Left lung (tissue), 10 donors: ENCODE data around the gene SRRM3. TPM values are rescaled to one million over a fixed set of nuclear protein-coding genes. Genes with fewer than 3 reads are reported as not detected.
A peak's percentile ranks its signal among the peaks of the same experiment; 100 is the strongest.
"Not testable (repeated sequence)": the region's sequence is repeated elsewhere in the genome, so short reads cannot be mapped to it uniquely, and the experiment has no call there.

Source experiments
- ATAC-seq: fragments of 200-7000 bp; cut with Tn5 transposase; one replicate; pipeline ENCODE4 v1.9.1; 2020; ENCODE audit warnings: moderate library complexity
- DNase-seq, 4 donors: peaks; one replicate each; pipeline ENCODE4 v3.0.0-alpha.2; 2013 to 2020
- H3K27ac ChIP-seq, 2 donors: fragments of 200-600 bp; sonication (generic) in 1 of 2; one replicate each; pipeline versions ENCODE4 v1.5.0 to v1.8.0; 2020 to 2021
- H3K27me3 ChIP-seq, 2 donors: fragments of 200-600 bp; sonication (generic) in 1 of 2; one replicate each; pipeline versions ENCODE4 v1.5.0 to v1.8.0; 2020 to 2021
- H3K36me3 ChIP-seq, 2 donors: fragments of 200-600 bp; sonication (generic) in 1 of 2; one replicate each; pipeline versions ENCODE4 v1.5.0 to v1.8.0; 2020 to 2021
- H3K4me1 ChIP-seq, 2 donors: fragments of 200-600 bp; one replicate each; pipeline ENCODE4 v1.8.0; 2021
- H3K4me3 ChIP-seq, 2 donors: fragments of 200-600 bp; sonication (generic) in 1 of 2; one replicate each; pipeline versions ENCODE4 v1.5.0 to v1.8.0; 2020 to 2021; ENCODE audit warnings: mild to moderate bottlenecking in 1 of 2
- H3K9me3 ChIP-seq, 2 donors: fragments of 200-600 bp; sonication (generic) in 1 of 2; one replicate each; pipeline versions ENCODE4 v1.5.0 to v1.8.0; 2020 to 2021
- intact Hi-C, 2 donors: fragments of 100-400 bp; cut with DNase I; formaldehyde crosslinking; loops; one replicate each; pipeline versions ENCODE4 v1.11.2 to v1.14.2; 2022
- polyA plus RNA-seq, 6 donors: library from polyadenylated mRNA; unstranded; fragments of 120-200 nt; gene quantifications; one replicate each; pipeline ENCODE4 v1.2.1, GENCODE V29; 2013; ENCODE audit not compliant: insufficient read length in 6 of 6
- total RNA-seq, 2 donors: library from RNA; stranded (reverse); fragmentation: NEBNext Ultra II Directional; extraction: Animal tissue kit (Norgen Biotek cat#: 25700); gene quantifications; one replicate each; pipeline ENCODE4 v1.2.1, GENCODE V29; 2021
- TF ChIP-seq, protein P1 (sequence below), 2 donors: fragments of 200-600 bp; sonication (generic) in 1 of 2; IDR thresholded peaks; one replicate each; pipeline versions ENCODE4 v1.5.0 to v1.8.0; 2021; ENCODE audit warnings: antibody characterized with exemption in 2 of 2
- donor health status: DM: no; HTN: yes; CAD: no.
- donor health status: DM: no; HTN: no; CAD: no.

Gene SRRM3
- total and polyA plus RNA-seq, 8 donors = 0.27 to 2.0 (median 0.67) TPM

DNA sequence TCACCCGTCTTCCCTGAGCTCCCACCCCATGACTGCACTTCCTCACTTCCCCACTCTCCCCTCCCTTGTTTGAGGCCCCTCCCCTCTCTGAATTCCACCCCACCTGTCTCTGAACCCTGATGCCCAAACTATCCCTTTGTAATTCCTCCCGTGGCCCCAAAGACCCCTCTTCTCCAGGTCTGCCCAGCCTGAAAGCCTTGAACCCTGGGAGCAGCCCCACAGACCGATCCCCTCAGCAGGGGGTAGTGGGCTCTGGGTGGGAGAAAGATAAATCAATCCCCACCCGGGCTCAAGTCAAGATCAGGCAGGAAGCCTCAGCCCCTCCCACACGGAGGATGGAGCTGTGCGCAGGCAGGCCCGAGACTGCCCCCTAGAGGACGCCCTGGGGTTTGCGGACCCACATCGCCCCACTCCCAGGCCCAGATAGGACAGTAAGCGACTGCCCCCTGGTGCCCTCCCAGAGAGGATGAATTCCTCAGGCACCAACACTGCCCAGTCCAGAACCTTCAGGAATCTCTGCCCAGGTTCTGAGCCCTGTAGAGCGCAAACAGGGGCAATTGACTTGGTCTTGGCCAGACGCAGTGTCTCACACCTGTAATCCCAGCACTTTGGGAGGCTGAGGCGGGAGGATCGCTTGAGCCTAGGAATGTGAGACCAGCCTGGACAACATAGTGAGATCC is 112.5 kb downstream of the SRRM3 start:
- intact Hi-C loops = loop anchor here in 1 of 2 donors (2.0 to 10.0 kb wide), 2 partner anchors 23 to 139 kb away; no protein-coding TSS in a partner anchor
- Histone ChIP-seq H3K4me1 (peaks cover 0 to 14% of the 10 kb centered on the region in 2 donors), H3K9me3 (no peaks in the 10 kb centered on the region), H3K36me3 (no peaks in the 10 kb centered on the region), H3K27me3 (no peaks in the 10 kb centered on the region), H3K4me3 (no peak overlapping the region), H3K27ac (peak overlapping the region in 1 of 2 donors; percentile 39)
- DNase-seq = peak; percentile 90 to 98 (median 96)
- ATAC-seq = peak; percentile 87
- TF ChIP-seq, protein P1, sequence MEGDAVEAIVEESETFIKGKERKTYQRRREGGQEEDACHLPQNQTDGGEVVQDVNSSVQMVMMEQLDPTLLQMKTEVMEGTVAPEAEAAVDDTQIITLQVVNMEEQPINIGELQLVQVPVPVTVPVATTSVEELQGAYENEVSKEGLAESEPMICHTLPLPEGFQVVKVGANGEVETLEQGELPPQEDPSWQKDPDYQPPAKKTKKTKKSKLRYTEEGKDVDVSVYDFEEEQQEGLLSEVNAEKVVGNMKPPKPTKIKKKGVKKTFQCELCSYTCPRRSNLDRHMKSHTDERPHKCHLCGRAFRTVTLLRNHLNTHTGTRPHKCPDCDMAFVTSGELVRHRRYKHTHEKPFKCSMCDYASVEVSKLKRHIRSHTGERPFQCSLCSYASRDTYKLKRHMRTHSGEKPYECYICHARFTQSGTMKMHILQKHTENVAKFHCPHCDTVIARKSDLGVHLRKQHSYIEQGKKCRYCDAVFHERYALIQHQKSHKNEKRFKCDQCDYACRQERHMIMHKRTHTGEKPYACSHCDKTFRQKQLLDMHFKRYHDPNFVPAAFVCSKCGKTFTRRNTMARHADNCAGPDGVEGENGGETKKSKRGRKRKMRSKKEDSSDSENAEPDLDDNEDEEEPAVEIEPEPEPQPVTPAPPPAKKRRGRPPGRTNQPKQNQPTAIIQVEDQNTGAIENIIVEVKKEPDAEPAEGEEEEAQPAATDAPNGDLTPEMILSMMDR (IDR thresholded peaks at IDR 0.05) = peak; percentile 99 to 100

DNA sequence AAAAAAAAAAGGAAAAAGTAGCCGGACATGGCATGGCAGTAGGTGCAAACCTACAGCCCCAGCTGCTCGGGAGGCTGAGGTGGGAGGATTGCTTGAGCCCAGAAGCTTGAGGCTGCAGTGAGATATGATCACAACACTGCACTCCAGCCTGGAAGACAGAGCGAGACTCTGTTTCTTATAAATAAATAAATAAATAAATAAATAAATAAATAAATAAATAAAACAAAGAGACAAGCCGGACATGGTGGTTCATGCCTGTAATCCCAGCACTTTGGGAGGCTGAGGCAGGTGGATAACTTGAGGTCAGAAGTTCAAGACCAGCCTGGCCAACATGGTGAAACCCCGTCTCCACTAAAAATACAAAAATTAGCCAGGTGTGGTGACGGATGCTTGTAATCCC is 113.0 kb downstream of the SRRM3 start:
- peaks cover 0 to 18% of the 10 kb centered on the region in 2 donors for H3K4me1 ChIP-seq
- intact Hi-C loops = loop anchor here in 1 of 2 donors (2.0 to 10.0 kb wide), 2 partner anchors 24 to 140 kb away; no protein-coding TSS in a partner anchor
- not testable (repeated sequence) for H3K9me3 ChIP-seq, H3K36me3 ChIP-seq, H3K4me3 ChIP-seq, H3K27me3 ChIP-seq, ATAC-seq, DNase-seq
- peak overlapping the region in 1 of 2 donors; percentile 39 for H3K27ac ChIP-seq

DNA sequence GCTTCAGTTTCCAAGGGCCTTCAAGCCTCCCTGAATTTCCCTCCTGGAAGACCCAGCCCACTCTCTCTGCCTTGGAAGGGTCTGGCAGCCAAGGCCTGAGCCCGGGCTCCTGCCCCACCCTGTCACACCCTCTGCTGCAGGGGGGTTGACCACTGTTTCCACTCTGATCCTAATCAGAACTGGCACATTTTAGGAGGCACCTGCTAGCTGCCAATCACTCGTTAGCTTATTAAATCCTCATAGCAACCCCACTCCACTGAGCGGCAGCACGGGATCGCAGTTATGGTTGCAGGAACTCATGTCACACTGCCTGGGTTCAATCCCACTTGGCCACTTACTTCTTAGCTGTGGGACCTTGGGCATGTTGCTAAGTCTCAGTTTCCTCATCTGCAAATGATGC is 113.7 kb downstream of the SRRM3 start:
- Histone ChIP-seq H3K4me1 (peaks cover 0 to 18% of the 10 kb centered on the region in 2 donors), H3K4me3 (no peak overlapping the region), H3K36me3 (no peaks in the 10 kb centered on the region), H3K27me3 (no peaks in the 10 kb centered on the region), H3K27ac (no peak overlapping the region), H3K9me3 (no peaks in the 10 kb centered on the region)
- ATAC-seq (no peak), DNase-seq (no peak)
- intact Hi-C loops = loop anchor here in 1 of 2 donors (2.0 to 10.0 kb wide), 2 partner anchors 25 to 141 kb away; no protein-coding TSS in a partner anchor
- TF ChIP-seq, protein P1 (IDR thresholded peaks at IDR 0.05) = no peak

DNA sequence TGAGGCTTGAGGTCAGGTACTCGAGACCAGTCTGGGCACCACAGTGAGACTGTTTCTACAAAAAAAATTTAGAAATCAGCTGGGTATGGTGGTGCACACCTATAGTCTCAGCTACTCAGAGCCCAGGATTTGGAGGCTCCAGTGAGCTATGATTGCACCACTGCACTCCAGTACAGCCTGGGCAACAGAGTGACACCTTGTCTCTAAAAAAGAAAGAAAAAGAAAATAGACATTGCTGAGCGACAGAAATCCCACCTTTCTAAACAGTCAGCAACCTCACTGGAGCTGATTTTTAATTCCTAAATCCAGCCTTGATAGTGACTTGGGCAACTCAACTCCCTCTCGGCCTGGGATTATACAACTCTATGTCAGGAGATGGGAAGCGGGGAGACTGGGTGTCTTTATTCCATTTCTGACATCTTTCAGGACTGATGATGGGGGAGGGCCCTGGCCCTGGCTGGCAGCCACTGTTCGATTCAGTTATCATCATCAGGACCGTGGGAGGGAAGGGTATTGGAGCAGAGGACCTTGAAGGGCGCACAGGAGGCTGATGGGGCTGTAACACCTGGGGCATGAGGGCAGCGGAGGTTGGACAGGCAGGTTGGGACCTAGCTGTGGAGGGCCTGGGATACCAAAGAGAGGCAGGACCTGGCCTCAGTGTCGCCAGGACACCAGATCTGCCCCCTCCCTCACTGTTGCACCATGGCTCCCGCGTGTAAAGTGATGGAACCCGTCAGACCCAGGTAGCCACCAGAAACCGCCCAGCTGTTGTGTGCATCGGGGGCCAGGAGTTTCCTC is 115.5 kb downstream of the SRRM3 start:
- TF ChIP-seq, protein P1 (IDR thresholded peaks at IDR 0.05) = no peak
- no peak for ATAC-seq
- Histone ChIP-seq H3K27me3 (no peaks in the 10 kb centered on the region), H3K4me1 (peaks cover 0 to 18% of the 10 kb centered on the region in 2 donors), H3K36me3 (peaks cover 0 to under 1% of the 10 kb centered on the region in 2 donors), H3K4me3 (peak overlapping the region; percentile 54), H3K9me3 (no peaks in the 10 kb centered on the region), H3K27ac (peak overlapping the region; percentile 86 to 91)
- intact Hi-C loops = loop anchor here in 1 of 2 donors (10.0 kb wide), 1 partner anchor 142 kb away; no protein-coding TSS in a partner anchor
- DNase-seq = peak in 1 of 4 donors; percentile 51

DNA sequence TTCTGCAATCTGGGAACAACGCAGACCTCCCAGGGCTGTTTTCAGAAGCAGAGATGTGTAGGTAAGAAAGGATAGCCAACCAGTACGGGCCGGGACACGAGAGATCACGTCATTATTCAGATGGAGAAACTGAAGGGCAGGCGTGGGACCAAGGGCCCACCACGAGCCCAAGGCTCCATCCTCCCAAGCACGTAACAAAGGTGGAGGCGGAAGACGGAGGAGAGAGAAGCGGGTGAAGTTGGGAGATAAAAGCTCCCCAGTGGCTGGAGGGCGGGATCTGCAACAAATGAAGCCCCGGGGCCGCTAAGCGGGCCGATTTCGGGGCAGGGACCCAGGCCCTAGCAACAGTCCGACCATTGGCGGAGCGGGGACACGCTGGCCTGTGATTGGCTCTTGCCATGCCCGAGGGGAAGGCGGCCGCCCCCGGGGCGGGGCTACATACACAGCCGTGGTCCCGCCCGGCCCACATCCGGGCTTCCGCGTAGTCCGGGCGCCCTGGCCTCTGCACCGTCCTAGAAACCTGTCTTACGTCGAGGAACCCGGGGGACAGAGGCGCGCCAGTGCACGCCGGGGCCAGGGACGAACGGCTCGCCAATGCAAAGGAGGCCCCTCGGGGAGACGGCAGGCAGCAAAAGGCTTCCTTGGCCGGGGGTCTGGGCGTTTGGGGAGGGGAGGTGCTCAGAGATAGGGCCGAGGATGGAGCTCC is 116.2 kb downstream of the SRRM3 start:
- TF ChIP-seq, protein P1 (IDR thresholded peaks at IDR 0.05) = no peak
- Histone ChIP-seq H3K4me3 (peak overlapping the region; percentile 54), H3K27me3 (no peaks in the 10 kb centered on the region), H3K27ac (peak overlapping the region; percentile 86 to 91), H3K4me1 (peaks cover 0 to 18% of the 10 kb centered on the region in 2 donors), H3K9me3 (no peaks in the 10 kb centered on the region), H3K36me3 (peaks cover 0 to 8% of the 10 kb centered on the region in 2 donors)
- DNase-seq (peak; percentile 93 to 99 (median 98)), ATAC-seq (peak; percentile 94)
- intact Hi-C loops = loop anchor here in 1 of 2 donors (10.0 kb wide), 1 partner anchor 143 kb away; no protein-coding TSS in a partner anchor
